Right lobe of liver (tissue), 4 donors: ENCODE data around the gene ZRANB3.

Source experiments
- CTCF ChIP-seq, 4 donors: fragments of 200-600 bp in 3 of 4; fragments of 450-650 bp in 1 of 4; IDR thresholded peaks; one replicate each; pipeline versions ENCODE4 v1.5.1 to v1.8.0; 2016 to 2022; ENCODE audit warnings: antibody characterized with exemption in 4 of 4, mild to moderate bottlenecking in 2 of 4
- POLR2A ChIP-seq: fragments of 450-650 bp; IDR thresholded peaks from one replicate; pipeline ENCODE4 v1.6.1; 2017; ENCODE audit warnings: antibody characterized with exemption, mild to moderate bottlenecking
- donor health status: DM: no; HTN: no; CAD: no.
- donor health status: DM: no; HTN: no; CAD: no.
- donor health status: DM: no; HTN: yes; CAD: no.

- TF ChIP-seq CTCF (IDR thresholded peaks at IDR 0.05) (no peak), POLR2A (no peak)
Measured at GRCh38 chr2:135227386-135227785, 303.6 kb downstream of the ZRANB3 start.
